Measurements from ENCODE around the gene ARHGAP28. TPM values are rescaled to one million over a fixed set of nuclear protein-coding genes. Genes with fewer than 3 reads are reported as not detected.

ARHGAP28 gene
- total RNA-seq, 1 donor from 2014 or later, result 161 TPM

- Mint-ChIP-seq H3K9me3 (peaks cover 32% of the 10 kb centered on the region), H3K4me1 (no peaks in the 10 kb centered on the region), H3K36me3 (peaks cover 75% of the 10 kb centered on the region), H3K27ac (no peak overlapping the region), H3K27me3 (ENCODE audit: low read depth) (no peaks in the 10 kb centered on the region), H3K4me3 (no peak overlapping the region)
- TF ChIP-seq CTCF (IDR thresholded peaks at IDR 0.05; ENCODE audit: unreplicated experiment), result no peak
- DNase-seq (ENCODE audit: low spot score in 2 of 2, unreplicated experiment in 2 of 2), result no peak
These were observed 120.9 kb downstream of the ARHGAP28 start for GRCh38 chr18:6850396-6850795.

GRCh38 chr18:6851480-6851879 is 122.0 kb downstream of the ARHGAP28 start:
- no peak for DNase-seq (ENCODE audit: low spot score in 2 of 2, unreplicated experiment in 2 of 2)
- H3K27ac Mint-ChIP-seq, result no peak overlapping the region
- peaks cover 71% of the 10 kb centered on the region for H3K36me3 Mint-ChIP-seq
- TF ChIP-seq CTCF (IDR thresholded peaks at IDR 0.05; ENCODE audit: unreplicated experiment), result no peak
- H3K4me1 Mint-ChIP-seq, result no peaks in the 10 kb centered on the region
- no peaks in the 10 kb centered on the region for H3K27me3 Mint-ChIP-seq (ENCODE audit: low read depth)
- H3K4me3 Mint-ChIP-seq, result no peak overlapping the region
- H3K9me3 Mint-ChIP-seq, result peaks cover 32% of the 10 kb centered on the region

GRCh38 chr18:6854811-6855210 is 125.3 kb downstream of the ARHGAP28 start:
- H3K36me3 Mint-ChIP-seq, result peaks cover 62% of the 10 kb centered on the region

GRCh38 chr18:6855767-6856166 is 126.3 kb downstream of the ARHGAP28 start:
- H3K36me3 Mint-ChIP-seq, result peaks cover 65% of the 10 kb centered on the region
- no peak for TF ChIP-seq CTCF (IDR thresholded peaks at IDR 0.05; ENCODE audit: unreplicated experiment)
- no peak for DNase-seq (ENCODE audit: low spot score in 2 of 2, unreplicated experiment in 2 of 2)

More at GRCh38 chr18:6854811-6855210, 125.3 kb downstream of the ARHGAP28 start:
- TF ChIP-seq CTCF (IDR thresholded peaks at IDR 0.05; ENCODE audit: unreplicated experiment), result no peak
- peaks cover 32% of the 10 kb centered on the region for H3K9me3 Mint-ChIP-seq
- H3K4me3 Mint-ChIP-seq, result no peak overlapping the region
- DNase-seq (ENCODE audit: low spot score in 2 of 2, unreplicated experiment in 2 of 2), result no peak
- no peaks in the 10 kb centered on the region for H3K27me3 Mint-ChIP-seq (ENCODE audit: low read depth)
- no peak overlapping the region for H3K27ac Mint-ChIP-seq
- H3K4me1 Mint-ChIP-seq, result no peaks in the 10 kb centered on the region

GRCh38 chr18:6857300-6857699 is 127.8 kb downstream of the ARHGAP28 start:
- no peaks in the 10 kb centered on the region for H3K27me3 Mint-ChIP-seq (ENCODE audit: low read depth)
- H3K36me3 Mint-ChIP-seq, result peaks cover 55% of the 10 kb centered on the region

More at GRCh38 chr18:6855767-6856166, 126.3 kb downstream of the ARHGAP28 start:
- Mint-ChIP-seq H3K27me3 (ENCODE audit: low read depth) (no peaks in the 10 kb centered on the region), H3K9me3 (peaks cover 29% of the 10 kb centered on the region), H3K27ac (no peak overlapping the region), H3K4me1 (no peaks in the 10 kb centered on the region), H3K4me3 (no peak overlapping the region)

More at GRCh38 chr18:6857300-6857699, 127.8 kb downstream of the ARHGAP28 start:
- Mint-ChIP-seq H3K27ac (peak overlapping the region; percentile 17), H3K4me3 (no peak overlapping the region), H3K9me3 (peaks cover 14% of the 10 kb centered on the region), H3K4me1 (no peaks in the 10 kb centered on the region)
- TF ChIP-seq CTCF (IDR thresholded peaks at IDR 0.05; ENCODE audit: unreplicated experiment), result no peak
- no peak for DNase-seq (ENCODE audit: low spot score in 2 of 2, unreplicated experiment in 2 of 2)

Data from mesothelial cell of epicardium (in vitro differentiated cells).